GM23338 (cell line): Measurements from ENCODE around the gene HELQ. TPM values are rescaled to one million over a fixed set of nuclear protein-coding genes. Genes with fewer than 3 reads are reported as not detected.

Experiments
- ATAC-seq: fragments of 200-7000 bp; cut with Tn5 transposase; 3 replicates; pipeline ENCODE4 v1.9.1; 2020
- DNase-seq: peaks from one replicate; pipeline ENCODE4 v3.0.0-alpha.2; 2015; ENCODE audit warnings: low spot score
- H2AFZ ChIP-seq: fragments of 200-600 bp; sonication (generic); 2 replicates; pipeline ENCODE4 v1.8.0; 2016; ENCODE audit warnings: antibody characterized with exemption, mild to moderate bottlenecking, moderate library complexity
- H3F3A ChIP-seq: fragments of 200-600 bp; sonication (generic); replicated peaks from 2 replicates; pipeline ENCODE4 v1.8.0; 2017; ENCODE audit warnings: antibody characterized with exemption, mixed run types, low read depth
- H3K27ac ChIP-seq: fragments of 200-600 bp; sonication (generic); 2 replicates; pipeline ENCODE4 v1.6.1; 2016; ENCODE audit warnings: low read depth
- H3K27me3 ChIP-seq: fragments of 200-600 bp; sonication (generic); 2 replicates; pipeline ENCODE4 v1.8.0; 2016; ENCODE audit warnings: mild to moderate bottlenecking, mixed run types, moderate library complexity; ENCODE audit not compliant: insufficient read depth
- H3K36me3 ChIP-seq: fragments of 200-600 bp; sonication (generic); 2 replicates; pipeline ENCODE4 v1.8.0; 2016; ENCODE audit warnings: mild to moderate bottlenecking; ENCODE audit not compliant: insufficient read depth
- H3K4me1 ChIP-seq: fragments of 200-600 bp; sonication (generic); 2 replicates; pipeline ENCODE4 v1.8.0; 2016; ENCODE audit warnings: mild to moderate bottlenecking, moderate library complexity; ENCODE audit not compliant: insufficient read depth
- H3K4me2 ChIP-seq: fragments of 200-600 bp; sonication (generic); 2 replicates; pipeline ENCODE4 v1.7.1; 2017; ENCODE audit warnings: mixed run types
- H3K4me3 ChIP-seq: fragments of 200-600 bp; sonication (generic); 2 replicates; pipeline ENCODE4 v1.6.1; 2016; ENCODE audit warnings: mixed run types
- H3K79me2 ChIP-seq: fragments of 200-600 bp; sonication (generic); replicated peaks from 2 replicates; pipeline ENCODE4 v1.8.0; 2017; ENCODE audit warnings: mild to moderate bottlenecking; ENCODE audit not compliant: insufficient read depth
- H3K9me2 ChIP-seq: fragments of 200-600 bp; sonication (generic); 2 replicates; pipeline ENCODE4 v1.8.0; 2017; ENCODE audit not compliant: insufficient read depth
- H4K20me1 ChIP-seq: fragments of 200-600 bp; sonication (generic); replicated peaks from 2 replicates; pipeline ENCODE4 v1.8.0; 2017; ENCODE audit warnings: mild to moderate bottlenecking; ENCODE audit not compliant: insufficient read depth
- H3K27ac Mint-ChIP-seq: 2 replicates; pipeline ENCODE4 v1.8.0; 2020; ENCODE audit warnings: inconsistent platforms, mild to moderate bottlenecking, moderate library complexity, mixed read lengths
- H3K27me3 Mint-ChIP-seq: 3 replicates; pipeline ENCODE4 v1.8.0; 2022; ENCODE audit warnings: low read depth, mild to moderate bottlenecking, moderate library complexity, mixed read lengths, inconsistent platforms; ENCODE audit not compliant: insufficient read depth, poor library complexity
- H3K36me3 Mint-ChIP-seq: 3 replicates; pipeline ENCODE4 v1.8.0; 2021; ENCODE audit warnings: low read depth, mild to moderate bottlenecking, inconsistent platforms, moderate library complexity, mixed read lengths
- H3K4me1 Mint-ChIP-seq: 3 replicates; pipeline ENCODE4 v1.8.0; 2020; ENCODE audit warnings: mild to moderate bottlenecking, inconsistent platforms, mixed read lengths
- H3K4me3 Mint-ChIP-seq: 3 replicates; pipeline ENCODE4 v1.8.0; 2021; ENCODE audit warnings: moderate library complexity, mild to moderate bottlenecking, inconsistent platforms, mixed read lengths
- H3K9me3 Mint-ChIP-seq: 3 replicates; pipeline ENCODE4 v1.8.0; 2020; ENCODE audit warnings: moderate library complexity, mild to moderate bottlenecking, inconsistent platforms, mixed read lengths
- CREB1 ChIP-seq: fragments of 250-450 bp; sonication (Bioruptor Pico); IDR thresholded peaks from 2 replicates; pipeline ENCODE4 v1.5.0; 2020; ENCODE audit warnings: low read depth, mild to moderate bottlenecking, moderate library complexity
- CTCF ChIP-seq, 2 experiments: fragments of 200-600 bp in 1 of 2; sonication (generic) in 1 of 2; conservative IDR thresholded peaks; 2 replicates each; pipeline versions ENCODE4 v1.5.1 to v1.6.1; 2016 to 2017; ENCODE audit warnings: antibody characterized with exemption in 2 of 2, low read depth in 2 of 2, mild to moderate bottlenecking in 2 of 2, moderate library complexity in 1 of 2
- ETS1 ChIP-seq: IDR thresholded peaks from 2 replicates; pipeline ENCODE4 v1.6.1; 2016; ENCODE audit warnings: antibody characterized with exemption
- EZH2 ChIP-seq: fragments of 200-600 bp; sonication (generic); IDR thresholded peaks from one replicate; pipeline ENCODE4 v1.8.0; 2017; ENCODE audit warnings: antibody characterized with exemption, mild to moderate bottlenecking, low read depth; ENCODE audit not compliant: unreplicated experiment
- EZH2phosphoT487 ChIP-seq: fragments of 200-600 bp; sonication (generic); IDR thresholded peaks from one replicate; pipeline ENCODE4 v1.8.1; 2018; ENCODE audit warnings: antibody characterized with exemption; ENCODE audit not compliant: unreplicated experiment
- JUNB ChIP-seq: IDR thresholded peaks from one replicate; pipeline ENCODE4 v1.6.1; 2016; ENCODE audit warnings: antibody characterized with exemption; ENCODE audit not compliant: unreplicated experiment
- NANOG ChIP-seq: IDR thresholded peaks from 2 replicates; pipeline ENCODE4 v1.6.1; 2016; ENCODE audit warnings: antibody characterized with exemption, borderline replicate concordance
- POLR2AphosphoS5 ChIP-seq: IDR thresholded peaks from 2 replicates; pipeline ENCODE4 v1.6.1; 2016; ENCODE audit warnings: antibody characterized with exemption, low read depth
- REST ChIP-seq: IDR thresholded peaks from one replicate; pipeline ENCODE4 v1.6.1; 2018; ENCODE audit warnings: antibody characterized with exemption; ENCODE audit not compliant: unreplicated experiment
- STAT1 ChIP-seq: IDR thresholded peaks from one replicate; pipeline ENCODE4 v1.6.1; 2016; ENCODE audit warnings: antibody characterized with exemption; ENCODE audit not compliant: unreplicated experiment
- ZNF114 ChIP-seq: fragments of 250-450 bp; sonication (Bioruptor Pico); IDR thresholded peaks from 2 replicates; pipeline ENCODE4 v1.5.0; 2020; ENCODE audit warnings: mild to moderate bottlenecking, moderate library complexity
- ZNF331 ChIP-seq: fragments of 250-450 bp; sonication (Bioruptor Pico); IDR thresholded peaks from 2 replicates; pipeline ENCODE4 v1.5.0; 2020; ENCODE audit warnings: low read depth, mild to moderate bottlenecking, moderate library complexity
- polyA plus RNA-seq: library from polyadenylated mRNA; unstranded; fragments of >200 nt; fragmentation: Nextera tagmentation; extraction: Ambion mirVana; gene quantifications from 2 replicates; pipeline ENCODE4 v1.2.1, GENCODE V29; 2016
- total RNA-seq: library from RNA; depleted of rRNA; stranded (reverse); fragments of >200 nt; shearing (Covaris generic); gene quantifications from 2 replicates; pipeline ENCODE4 v1.2.3, GENCODE V29; 2014
- TF ChIP-seq, protein P1 (sequence below): fragments of 250-450 bp; sonication (Bioruptor Pico); IDR thresholded peaks from 2 replicates; pipeline ENCODE4 v1.5.0; 2020; ENCODE audit warnings: mild to moderate bottlenecking, moderate library complexity

Gene HELQ
- total and polyA plus RNA-seq, 2 experiments from 2014 or later, result 6.8 to 8.1 TPM

- Histone ChIP-seq H3F3A (no peaks in the 10 kb centered on the region), H3K36me3 (0 out of 2 replicates have a peak, but pooled peaks cover 11% of the 10 kb centered on the region), H3K4me2 (no peak overlapping the region), H3K9me2 (0 out of 2 replicates have a peak, but pooled peaks cover 6% of the 10 kb centered on the region), H3K4me3 (no peak overlapping the region), H2AFZ (no peak overlapping the region), H3K27ac (no peak overlapping the region), H3K79me2 (no peaks in the 10 kb centered on the region), H3K4me1 (peaks cover 18% of the 10 kb centered on the region), H3K27me3 (no peaks in the 10 kb centered on the region), H4K20me1 (no peaks in the 10 kb centered on the region)
- H3K27ac Mint-ChIP-seq, result no peak overlapping the region
- H3K27me3 Mint-ChIP-seq, result peaks cover under 1% of the 10 kb centered on the region
- H3K4me1 Mint-ChIP-seq, result peaks cover 16% of the 10 kb centered on the region
- H3K9me3 Mint-ChIP-seq, result peaks cover 39% of the 10 kb centered on the region
- no peak for DNase-seq
- peaks cover 12% of the 10 kb centered on the region for H3K36me3 Mint-ChIP-seq
- no peak overlapping the region for H3K4me3 Mint-ChIP-seq
- no peak for ATAC-seq
- TF ChIP-seq ZNF114 (CRISPR knock-in tag) (no peak), EZH2phosphoT487 (no peak), REST (no peak), ZNF331 (no peak), EZH2 (no peak), CREB1 (CRISPR knock-in tag) (no peak), NANOG (no peak), JUNB (no peak), ETS1 (no peak), STAT1 (no peak), CTCF (conservative IDR thresholded peaks at IDR 0.05; ENCODE audit: low read depth in 2 of 2) (no peak), POLR2AphosphoS5 (no peak)
- TF ChIP-seq, protein P1, sequence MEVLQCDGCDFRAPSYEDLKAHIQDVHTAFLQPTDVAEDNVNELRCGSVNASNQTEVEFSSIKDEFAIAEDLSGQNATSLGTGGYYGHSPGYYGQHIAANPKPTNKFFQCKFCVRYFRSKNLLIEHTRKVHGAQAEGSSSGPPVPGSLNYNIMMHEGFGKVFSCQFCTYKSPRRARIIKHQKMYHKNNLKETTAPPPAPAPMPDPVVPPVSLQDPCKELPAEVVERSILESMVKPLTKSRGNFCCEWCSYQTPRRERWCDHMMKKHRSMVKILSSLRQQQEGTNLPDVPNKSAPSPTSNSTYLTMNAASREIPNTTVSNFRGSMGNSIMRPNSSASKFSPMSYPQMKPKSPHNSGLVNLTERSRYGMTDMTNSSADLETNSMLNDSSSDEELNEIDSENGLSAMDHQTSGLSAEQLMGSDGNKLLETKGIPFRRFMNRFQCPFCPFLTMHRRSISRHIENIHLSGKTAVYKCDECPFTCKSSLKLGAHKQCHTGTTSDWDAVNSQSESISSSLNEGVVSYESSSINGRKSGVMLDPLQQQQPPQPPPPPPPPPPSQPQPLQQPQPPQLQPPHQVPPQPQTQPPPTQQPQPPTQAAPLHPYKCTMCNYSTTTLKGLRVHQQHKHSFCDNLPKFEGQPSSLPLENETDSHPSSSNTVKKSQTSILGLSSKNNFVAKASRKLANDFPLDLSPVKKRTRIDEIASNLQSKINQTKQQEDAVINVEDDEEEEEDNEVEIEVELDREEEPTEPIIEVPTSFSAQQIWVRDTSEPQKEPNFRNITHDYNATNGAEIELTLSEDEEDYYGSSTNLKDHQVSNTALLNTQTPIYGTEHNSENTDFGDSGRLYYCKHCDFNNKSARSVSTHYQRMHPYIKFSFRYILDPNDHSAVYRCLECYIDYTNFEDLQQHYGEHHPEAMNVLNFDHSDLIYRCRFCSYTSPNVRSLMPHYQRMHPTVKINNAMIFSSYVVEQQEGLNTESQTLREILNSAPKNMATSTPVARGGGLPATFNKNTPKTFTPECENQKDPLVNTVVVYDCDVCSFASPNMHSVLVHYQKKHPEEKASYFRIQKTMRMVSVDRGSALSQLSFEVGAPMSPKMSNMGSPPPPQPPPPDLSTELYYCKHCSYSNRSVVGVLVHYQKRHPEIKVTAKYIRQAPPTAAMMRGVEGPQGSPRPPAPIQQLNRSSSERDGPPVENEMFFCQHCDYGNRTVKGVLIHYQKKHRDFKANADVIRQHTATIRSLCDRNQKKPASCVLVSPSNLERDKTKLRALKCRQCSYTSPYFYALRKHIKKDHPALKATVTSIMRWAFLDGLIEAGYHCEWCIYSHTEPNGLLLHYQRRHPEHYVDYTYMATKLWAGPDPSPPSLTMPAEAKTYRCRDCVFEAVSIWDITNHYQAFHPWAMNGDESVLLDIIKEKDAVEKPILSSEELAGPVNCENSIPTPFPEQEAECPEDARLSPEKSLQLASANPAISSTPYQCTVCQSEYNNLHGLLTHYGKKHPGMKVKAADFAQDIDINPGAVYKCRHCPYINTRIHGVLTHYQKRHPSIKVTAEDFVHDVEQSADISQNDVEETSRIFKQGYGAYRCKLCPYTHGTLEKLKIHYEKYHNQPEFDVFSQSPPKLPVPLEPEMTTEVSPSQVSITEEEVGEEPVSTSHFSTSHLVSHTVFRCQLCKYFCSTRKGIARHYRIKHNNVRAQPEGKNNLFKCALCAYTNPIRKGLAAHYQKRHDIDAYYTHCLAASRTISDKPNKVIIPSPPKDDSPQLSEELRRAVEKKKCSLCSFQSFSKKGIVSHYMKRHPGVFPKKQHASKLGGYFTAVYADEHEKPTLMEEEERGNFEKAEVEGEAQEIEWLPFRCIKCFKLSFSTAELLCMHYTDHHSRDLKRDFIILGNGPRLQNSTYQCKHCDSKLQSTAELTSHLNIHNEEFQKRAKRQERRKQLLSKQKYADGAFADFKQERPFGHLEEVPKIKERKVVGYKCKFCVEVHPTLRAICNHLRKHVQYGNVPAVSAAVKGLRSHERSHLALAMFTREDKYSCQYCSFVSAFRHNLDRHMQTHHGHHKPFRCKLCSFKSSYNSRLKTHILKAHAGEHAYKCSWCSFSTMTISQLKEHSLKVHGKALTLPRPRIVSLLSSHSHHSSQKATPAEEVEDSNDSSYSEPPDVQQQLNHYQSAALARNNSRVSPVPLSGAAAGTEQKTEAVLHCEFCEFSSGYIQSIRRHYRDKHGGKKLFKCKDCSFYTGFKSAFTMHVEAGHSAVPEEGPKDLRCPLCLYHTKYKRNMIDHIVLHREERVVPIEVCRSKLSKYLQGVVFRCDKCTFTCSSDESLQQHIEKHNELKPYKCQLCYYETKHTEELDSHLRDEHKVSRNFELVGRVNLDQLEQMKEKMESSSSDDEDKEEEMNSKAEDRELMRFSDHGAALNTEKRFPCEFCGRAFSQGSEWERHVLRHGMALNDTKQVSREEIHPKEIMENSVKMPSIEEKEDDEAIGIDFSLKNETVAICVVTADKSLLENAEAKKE (CRISPR knock-in tag), result no peak
Observed at GRCh38 chr4:83382850-83383249, 72.8 kb downstream of the HELQ start.
